Spleen (tissue), 11 donors: ENCODE results near the gene INPP4A. TPM values are rescaled to one million over a fixed set of nuclear protein-coding genes. Genes with fewer than 3 reads are reported as not detected.

ENCODE experiments used
- DNase-seq: peaks from one replicate; pipeline ENCODE4 v3.0.0-alpha.2; 2020
- H3K27ac ChIP-seq, 8 donors: fragments of 200-600 bp; sonication (generic) in 7 of 8; 1 replicate in 4 of 8; 2 replicates in 4 of 8; pipeline versions ENCODE4 v1.5.0 to v1.8.0; 2016 to 2021; ENCODE audit warnings: inconsistent platforms in 4 of 8, mild to moderate bottlenecking in 4 of 8, moderate library complexity in 1 of 8
- H3K27me3 ChIP-seq, 7 donors: fragments of 200-600 bp; sonication (generic) in 6 of 7; replicated peaks in 1 of 7; 1 replicate in 4 of 7; 2 replicates in 3 of 7; pipeline versions ENCODE4 v1.5.0 to v1.8.0; 2016 to 2021; ENCODE audit warnings: inconsistent platforms in 3 of 7, mild to moderate bottlenecking in 1 of 7
- H3K36me3 ChIP-seq, 6 donors: fragments of 200-600 bp; sonication (generic) in 5 of 6; 1 replicate in 4 of 6; 2 replicates in 2 of 6; pipeline versions ENCODE4 v1.5.0 to v1.8.0; 2016 to 2021; ENCODE audit warnings: inconsistent platforms in 2 of 6
- H3K4me1 ChIP-seq, 6 donors: fragments of 200-600 bp; sonication (generic) in 5 of 6; 1 replicate in 3 of 6; 2 replicates in 3 of 6; pipeline versions ENCODE4 v1.5.0 to v1.8.0; 2016 to 2021; ENCODE audit warnings: inconsistent platforms in 3 of 6
- H3K4me3 ChIP-seq, 8 donors: fragments of 200-600 bp; sonication (generic) in 7 of 8; 1 replicate in 4 of 8; 2 replicates in 4 of 8; pipeline versions ENCODE4 v1.5.0 to v1.8.0; 2016 to 2021; ENCODE audit warnings: inconsistent platforms in 4 of 8, mild to moderate bottlenecking in 4 of 8, moderate library complexity in 2 of 8
- H3K9me3 ChIP-seq, 8 donors: fragments of 200-600 bp; sonication (generic) in 7 of 8; 1 replicate in 4 of 8; 2 replicates in 4 of 8; pipeline versions ENCODE4 v1.5.0 to v1.8.0; 2016 to 2021; ENCODE audit warnings: inconsistent platforms in 4 of 8
- CTCF ChIP-seq, 11 experiments: fragments of 200-600 bp in 7 of 11; fragments of 450-650 bp in 4 of 11; sonication (generic) in 4 of 11; IDR thresholded peaks in 8 of 11; conservative IDR thresholded peaks in 3 of 11; 1 replicate in 7 of 11; 2 replicates in 4 of 11; pipeline versions ENCODE4 v1.4.0 to v1.8.0; 2016 to 2021; ENCODE audit warnings: antibody characterized with exemption in 11 of 11, inconsistent platforms in 4 of 11, mild to moderate bottlenecking in 1 of 11
- POLR2A ChIP-seq, 3 donors: fragments of 450-650 bp; IDR thresholded peaks; one replicate each; pipeline ENCODE4 v1.5.1; 2017; ENCODE audit warnings: antibody characterized with exemption in 3 of 3, mild to moderate bottlenecking in 1 of 3
- POLR2AphosphoS5 ChIP-seq, 3 donors: sonication (generic); formaldehyde crosslinking; IDR thresholded peaks; one replicate each; pipeline ENCODE4 v1.5.1; 2017; ENCODE audit warnings: antibody characterized with exemption in 3 of 3
- WGBS, 5 donors: extraction: QIAGEN DNeasy Blood & Tissue Kit in 3 of 5; methylation state at CpG; one replicate each; pipeline versions ENCODE4 v1.1.5 to v1.1.7; 2013 to 2018; 5-methylcytosine and 5-hydroxymethylcytosine counted together
- intact Hi-C: fragments of 100-400 bp; cut with DNase I; formaldehyde crosslinking; loops from one replicate; pipeline ENCODE4 v1.15.0; 2023; ENCODE audit warnings: low total_unique reads
- polyA plus RNA-seq, 3 donors: library from polyadenylated mRNA; stranded (reverse); fragments of 200-250 nt; gene quantifications; one replicate each; pipeline ENCODE4 v1.2.1, GENCODE V29; 2013
- total RNA-seq, 7 donors: library from RNA; depleted of rRNA in 3 of 7; stranded (reverse); fragments of >200 nt in 3 of 7; fragmentation: NEBNext Ultra II Directional in 4 of 7; extraction: Animal tissue kit (Norgen Biotek cat#: 25700) in 4 of 7; gene quantifications; one replicate each; pipeline versions ENCODE4 v1.1.0 to v1.2.1, GENCODE V29; 2016 to 2021
- donor health status: healthy with polysubstance abuse.
- donor health status: DM: no; HTN: no; CAD: no; lungs with moderate emphysema.
- donor health status: DM: no; HTN: no; CAD: no.
- donor health status: Bipolar disorder and iron deficiency.
- donor health status: healthy.
- donor health status: DM: no; HTN: no; CAD: no.
- donor health status: DM: yes; HTN: yes; CAD: no.

The INPP4A gene
- total and polyA plus RNA-seq, 10 donors, result 6.4 to 102 (median 69.2) TPM

DNA sequence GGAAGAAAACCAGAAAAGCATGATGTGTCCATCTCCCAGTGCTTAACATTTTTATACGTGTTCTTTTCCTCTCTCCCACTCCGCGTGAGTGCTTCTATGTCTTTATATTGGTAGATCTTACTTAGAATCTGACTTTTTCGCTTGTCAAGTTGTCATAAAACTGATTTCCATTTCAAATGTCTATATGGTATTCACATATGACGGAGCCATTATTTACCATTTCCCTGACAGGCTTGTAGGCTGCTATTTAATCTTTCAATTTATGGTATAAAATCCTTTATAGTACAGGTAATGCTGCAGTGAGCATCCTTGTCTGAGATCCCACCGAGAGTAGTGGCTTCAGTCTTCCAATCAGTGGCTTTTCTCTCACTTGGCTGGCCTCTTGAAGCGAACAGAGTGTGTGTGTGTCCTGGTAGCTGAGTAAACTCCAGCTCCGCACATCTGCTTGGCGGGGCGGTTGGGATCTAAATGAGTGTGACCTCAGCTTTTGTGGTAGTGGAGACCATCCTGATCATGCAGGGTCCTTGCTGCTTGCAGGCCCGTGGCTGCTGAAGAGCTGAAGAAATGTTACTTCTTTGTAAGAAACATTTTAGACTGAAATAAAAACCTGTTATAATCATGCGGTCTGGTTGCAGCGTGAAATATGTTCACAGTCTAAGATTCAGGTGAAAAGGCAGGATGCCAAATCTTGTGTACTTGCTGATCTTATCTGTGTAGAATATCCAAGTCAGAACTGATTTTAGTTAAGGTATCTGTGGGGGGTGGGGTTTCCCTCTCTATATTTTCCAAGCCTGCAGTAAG, 40.2 kb downstream of the INPP4A start:
- Histone ChIP-seq H3K27ac (peak overlapping the region in 1 of 8 donors; percentile 11), H3K36me3 (peaks cover 0 to 7% (median 0%) of the 10 kb centered on the region in 6 donors), H3K4me3 (no peak overlapping the region), H3K4me1 (peaks cover 26 to 100% (median 86%) of the 10 kb centered on the region in 6 donors), H3K27me3 (no peaks in the 10 kb centered on the region), H3K9me3 (no peaks in the 10 kb centered on the region)
- WGBS, 5 donors, result 87 to 92% (median 89%) methylated on average over 13 of the region's 13 CpGs
- DNase-seq, result peak; percentile 20
- TF ChIP-seq POLR2A (IDR thresholded peaks at IDR 0.05), result no peak
- no peak for TF ChIP-seq CTCF (IDR thresholded peaks at IDR 0.05 in 8 of 11, conservative IDR thresholded peaks at IDR 0.05 in 3 of 11)
- TF ChIP-seq POLR2AphosphoS5 (IDR thresholded peaks at IDR 0.05), result no peak
- intact Hi-C loops, result no loop called here

GRCh38 chr2:98485453-98485755, 40.7 kb downstream of the INPP4A start:
- peak overlapping the region in 1 of 8 donors; percentile 11 for H3K27ac ChIP-seq
- 89 to 94% (median 93%) methylated on average over 4 of the region's 4 CpGs for WGBS, 5 donors
- no peak overlapping the region for H3K4me3 ChIP-seq
- peak; percentile 27 for DNase-seq
- no peaks in the 10 kb centered on the region for H3K9me3 ChIP-seq
- TF ChIP-seq POLR2A (IDR thresholded peaks at IDR 0.05) (no peak), CTCF (IDR thresholded peaks at IDR 0.05 in 8 of 11, conservative IDR thresholded peaks at IDR 0.05 in 3 of 11) (no peak), POLR2AphosphoS5 (IDR thresholded peaks at IDR 0.05) (no peak)
- H3K27me3 ChIP-seq, result no peaks in the 10 kb centered on the region
- intact Hi-C loops, result no loop called here
- H3K4me1 ChIP-seq, result peaks cover 21 to 100% (median 83%) of the 10 kb centered on the region in 6 donors
- H3K36me3 ChIP-seq, result peaks cover 0 to 11% (median 0%) of the 10 kb centered on the region in 6 donors

DNA sequence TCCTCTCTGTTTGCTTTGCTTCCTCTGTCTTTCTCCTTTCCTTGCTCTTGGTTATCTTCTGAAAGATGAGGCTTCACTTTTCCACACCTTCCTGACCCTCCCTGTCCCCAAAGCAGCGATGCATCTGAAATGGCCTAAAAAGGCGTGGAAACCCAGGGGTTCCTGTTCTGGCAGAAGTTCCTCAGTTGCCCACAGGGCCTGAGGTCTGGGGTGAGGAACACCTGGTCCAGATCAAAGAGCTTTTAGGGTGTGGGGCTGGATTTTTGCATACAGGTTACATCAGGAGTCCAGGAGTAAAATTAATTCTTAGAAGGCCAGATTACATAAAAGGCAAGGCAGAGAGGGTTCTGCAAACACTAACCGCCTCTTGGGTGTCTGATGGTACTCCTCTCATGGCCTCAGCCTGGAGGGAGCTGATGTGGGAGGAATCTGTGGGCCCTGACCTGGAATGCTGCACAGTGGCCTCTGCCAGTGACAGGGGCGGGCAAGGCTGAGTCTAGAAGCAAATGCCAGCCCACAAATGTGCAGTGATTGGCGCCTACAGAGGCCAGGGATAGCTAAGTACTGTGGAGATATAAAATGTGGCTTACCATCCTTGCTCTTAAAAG, 41.8 kb downstream of the INPP4A start:
- peaks cover 12 to 99% (median 79%) of the 10 kb centered on the region in 6 donors for H3K4me1 ChIP-seq
- TF ChIP-seq POLR2A (IDR thresholded peaks at IDR 0.05) (no peak), CTCF (IDR thresholded peaks at IDR 0.05 in 8 of 11, conservative IDR thresholded peaks at IDR 0.05 in 3 of 11) (no peak), POLR2AphosphoS5 (IDR thresholded peaks at IDR 0.05) (no peak)
- DNase-seq, result peak; percentile 44

More for the DNA sequence above, 41.8 kb downstream of the INPP4A start:
- Histone ChIP-seq H3K27ac (peak overlapping the region in 3 of 8 donors; percentile 50 to 68 (median 51)), H3K27me3 (no peaks in the 10 kb centered on the region), H3K9me3 (no peaks in the 10 kb centered on the region), H3K4me3 (no peak overlapping the region), H3K36me3 (peaks cover 0 to 15% (median 0%) of the 10 kb centered on the region in 6 donors)
- intact Hi-C loops, result no loop called here
- WGBS, 5 donors, result 72 to 82% (median 82%) methylated on average over 5 of the region's 5 CpGs
